ENCODE data around the gene C1QTNF7. TPM values are rescaled to one million over a fixed set of nuclear protein-coding genes. Genes with fewer than 3 reads are reported as not detected.

C1QTNF7 gene
- total RNA-seq, 3 donors from 2014 or later = 1.3 to 13.0 (median 1.5) TPM

GRCh38 chr4:15495621-15496020 is 67.8 kb downstream of the C1QTNF7 start:
- TF ChIP-seq, protein P1, sequence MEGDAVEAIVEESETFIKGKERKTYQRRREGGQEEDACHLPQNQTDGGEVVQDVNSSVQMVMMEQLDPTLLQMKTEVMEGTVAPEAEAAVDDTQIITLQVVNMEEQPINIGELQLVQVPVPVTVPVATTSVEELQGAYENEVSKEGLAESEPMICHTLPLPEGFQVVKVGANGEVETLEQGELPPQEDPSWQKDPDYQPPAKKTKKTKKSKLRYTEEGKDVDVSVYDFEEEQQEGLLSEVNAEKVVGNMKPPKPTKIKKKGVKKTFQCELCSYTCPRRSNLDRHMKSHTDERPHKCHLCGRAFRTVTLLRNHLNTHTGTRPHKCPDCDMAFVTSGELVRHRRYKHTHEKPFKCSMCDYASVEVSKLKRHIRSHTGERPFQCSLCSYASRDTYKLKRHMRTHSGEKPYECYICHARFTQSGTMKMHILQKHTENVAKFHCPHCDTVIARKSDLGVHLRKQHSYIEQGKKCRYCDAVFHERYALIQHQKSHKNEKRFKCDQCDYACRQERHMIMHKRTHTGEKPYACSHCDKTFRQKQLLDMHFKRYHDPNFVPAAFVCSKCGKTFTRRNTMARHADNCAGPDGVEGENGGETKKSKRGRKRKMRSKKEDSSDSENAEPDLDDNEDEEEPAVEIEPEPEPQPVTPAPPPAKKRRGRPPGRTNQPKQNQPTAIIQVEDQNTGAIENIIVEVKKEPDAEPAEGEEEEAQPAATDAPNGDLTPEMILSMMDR (IDR thresholded peaks at IDR 0.05) = no peak
- no peak for DNase-seq
- Histone ChIP-seq H3K9me3 (peaks cover 6% of the 10 kb centered on the region), H3K4me1 (ENCODE audit: low read depth) (no peaks in the 10 kb centered on the region), H3K4me3 (no peak overlapping the region), H3K36me3 (ENCODE audit: low read depth) (no peaks in the 10 kb centered on the region)
- intact Hi-C loops (cut with DNase I, micrococcal nuclease) = no loop called here
- no peak for ATAC-seq

Other genes with a start within 250 kb of the C1QTNF7 start
- gene CC2D2A, start 41.8 kb downstream of the C1QTNF7 start, total RNA-seq = 10 to 100 TPM in 1 of 3 donors, 1 to 10 TPM in 2; 6.3 to 39.1 (median 7.6) TPM
- gene FBXL5, start 227.3 kb downstream of the C1QTNF7 start, total RNA-seq = 100 to 1,000 TPM in 1 of 3 donors, 10 to 100 TPM in 2; 44.8 to 104 (median 60.4) TPM